A549 (cell line): ENCODE results near the gene PPP4R3B.

Experiments
- CTCF ChIP-seq: fragments of >200 bp; sonication (Bioruptor Twin); formaldehyde crosslinking; IDR thresholded peaks from 3 replicates; pipeline ENCODE4 v1.5.1; 2016
- KDM1A ChIP-seq: fragments of 200-600 bp; sonication (generic); IDR thresholded peaks from 2 replicates; pipeline ENCODE4 v1.6.1; 2016; ENCODE audit warnings: low read depth, mild to moderate bottlenecking
- MAX ChIP-seq: IDR thresholded peaks from 2 replicates; pipeline ENCODE4 v1.6.1; 2012
- NR3C1 ChIP-seq: fragments of >200 bp; sonication (Bioruptor Twin); formaldehyde crosslinking; IDR thresholded peaks from 3 replicates; pipeline ENCODE4 v1.6.1; 2017
- RAD21 ChIP-seq, 2 experiments: fragments of >200 bp in 1 of 2; sonication (Bioruptor Twin) in 1 of 2; formaldehyde crosslinking in 1 of 2; IDR thresholded peaks in 1 of 2; conservative IDR thresholded peaks in 1 of 2; 2 replicates in 1 of 2; 3 replicates in 1 of 2; pipeline ENCODE4 v1.6.1; 2012 to 2018; ENCODE audit warnings: inconsistent platforms in 1 of 2
- RFX5 ChIP-seq: fragments of 450-650 bp; IDR thresholded peaks from 2 replicates; pipeline ENCODE4 v1.7.1; 2014; ENCODE audit warnings: antibody characterized with exemption, mild to moderate bottlenecking, moderate library complexity
- RNF2 ChIP-seq: fragments of 200-600 bp; sonication (generic); IDR thresholded peaks from 2 replicates; pipeline ENCODE4 v1.6.1; 2016; ENCODE audit warnings: low read depth, mild to moderate bottlenecking, antibody characterized with exemption, moderate library complexity, borderline replicate concordance

GRCh38 chr2:55609938-55610578, 7.4 kb downstream of the PPP4R3B start:
- TF ChIP-seq CTCF (no peak), KDM1A (no peak), RAD21 (conservative IDR thresholded peaks at IDR 0.05 in 1 of 2, IDR thresholded peaks at IDR 0.05 in 1 of 2) (no peak), MAX (no peak), NR3C1 (no peak), RNF2 (no peak), RFX5 (no peak)
